ENCODE results near the gene NR2C2. TPM values are rescaled to one million over a fixed set of nuclear protein-coding genes. Genes with fewer than 3 reads are reported as not detected.

The NR2C2 gene
- total RNA-seq, 1 donor from 2014 or later, result 36.7 TPM

DNA sequence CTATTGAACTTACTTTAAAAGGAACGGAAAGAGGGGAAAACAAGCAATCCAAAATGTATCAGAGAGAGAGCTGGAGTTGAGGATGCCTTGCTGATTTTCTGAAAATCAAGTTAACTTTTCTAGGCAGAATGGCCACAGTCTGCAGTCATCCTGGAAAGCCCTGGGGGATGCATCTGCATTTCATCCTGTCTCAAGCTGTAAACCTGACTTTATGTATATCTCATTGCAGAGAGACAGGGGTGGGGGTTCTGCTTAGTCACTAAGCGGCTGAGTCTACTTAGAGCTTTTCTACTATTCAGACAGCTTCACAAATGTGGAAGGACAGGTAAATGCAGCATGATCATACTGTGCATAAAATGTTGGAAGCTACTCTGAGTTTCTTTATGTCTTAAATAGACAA, 76.3 kb downstream of the NR2C2 start:
- DNase-seq, result no peak

DNA sequence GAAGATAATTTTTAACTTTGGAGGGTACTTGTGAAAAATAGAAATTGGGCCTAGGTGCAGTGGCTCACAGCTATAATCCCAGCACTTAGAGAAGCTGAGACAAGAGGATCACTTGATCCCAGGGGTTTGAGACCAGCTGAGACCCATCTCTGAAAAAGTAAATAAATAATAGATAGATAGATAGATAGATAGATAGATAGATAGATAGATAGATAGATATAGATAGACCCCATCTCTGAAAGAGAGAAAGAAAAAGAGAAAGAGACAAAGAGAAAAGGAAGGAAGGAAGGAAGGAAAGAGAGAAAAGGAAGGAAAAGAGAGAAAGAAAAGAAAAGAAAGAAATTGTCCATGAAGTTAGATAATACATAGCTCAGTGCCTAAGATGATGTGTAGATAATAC, 82.2 kb downstream of the NR2C2 start:
- DNase-seq, result no peak

DNA sequence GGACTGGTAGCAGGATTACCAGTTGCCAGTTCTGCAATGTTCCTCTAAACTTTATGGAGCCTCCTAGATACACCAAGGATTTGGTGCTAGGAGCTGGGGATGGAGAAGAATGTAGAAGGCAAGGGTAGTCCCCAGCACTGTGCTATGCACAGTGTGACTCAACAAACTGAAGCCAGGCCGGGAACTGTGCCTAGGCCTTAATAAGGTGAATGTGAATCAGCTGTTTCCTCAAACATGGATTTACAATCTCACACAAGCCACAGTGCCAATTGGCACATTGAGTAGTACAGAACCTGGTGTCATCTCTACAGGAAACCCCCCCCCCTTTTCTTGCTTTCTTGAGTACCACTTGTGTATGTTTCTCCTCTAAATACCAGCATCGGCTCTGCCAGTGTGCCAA, 85.3 kb downstream of the NR2C2 start:
- DNase-seq, result no peak

DNA sequence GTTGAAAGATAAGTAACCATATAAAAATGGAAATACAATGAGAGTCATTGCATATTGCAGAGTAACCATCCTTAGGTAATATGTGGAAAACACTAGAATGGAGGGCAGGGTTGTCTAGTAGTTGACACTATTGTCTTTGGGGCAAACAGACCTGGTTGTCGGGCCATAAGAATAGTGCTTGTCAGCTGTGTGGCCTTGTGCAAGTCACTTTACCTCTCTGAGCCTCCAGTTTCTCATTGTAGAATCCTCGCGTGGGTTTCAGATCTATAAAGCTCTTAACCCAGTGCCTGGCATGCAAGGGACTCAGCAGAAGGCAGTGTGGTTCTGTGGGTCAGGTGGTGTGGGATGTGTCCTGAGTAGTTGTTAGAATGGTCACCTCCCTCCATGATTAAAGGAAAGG, 85.7 kb downstream of the NR2C2 start:
- no peak for DNase-seq

DNA sequence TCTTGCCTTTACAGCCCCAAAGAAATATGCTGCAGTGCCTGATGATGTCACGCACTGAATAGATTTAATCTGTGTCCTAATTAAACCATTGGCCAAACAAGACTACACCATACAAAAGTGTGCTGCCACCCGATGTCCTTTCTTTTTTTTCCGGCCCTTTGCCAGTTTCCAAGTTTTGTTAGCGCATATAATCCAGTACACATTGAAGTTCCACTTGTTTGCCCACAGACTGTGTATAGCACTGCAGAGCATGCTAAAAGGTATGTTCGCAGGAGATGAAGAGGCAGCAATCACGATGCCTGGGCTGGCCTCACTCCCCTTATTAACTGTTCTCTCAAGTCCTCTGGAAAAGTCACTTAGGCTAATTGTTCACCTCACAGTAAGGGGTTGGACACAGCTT, 90.9 kb downstream of the NR2C2 start:
- DNase-seq, result no peak

DNA sequence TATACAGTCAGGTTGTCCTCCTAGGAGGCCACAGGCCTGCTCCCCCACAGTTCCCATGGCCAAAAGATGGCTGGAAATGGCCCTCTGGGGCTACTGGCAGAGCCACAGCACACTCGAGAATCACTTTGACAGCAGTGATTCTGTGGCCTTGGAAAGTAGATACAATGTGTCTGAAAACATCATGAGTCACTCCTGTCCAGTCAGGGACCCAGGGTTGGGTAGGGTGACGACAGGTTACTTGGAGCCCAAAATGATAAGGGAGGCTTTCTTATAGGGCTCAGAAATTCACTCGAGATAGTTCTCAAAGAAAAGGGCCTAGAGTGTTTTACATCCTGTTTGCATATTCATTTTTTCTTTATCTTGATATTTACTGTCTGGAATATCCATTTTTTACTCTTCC, 93.5 kb downstream of the NR2C2 start:
- DNase-seq, result no peak

DNA sequence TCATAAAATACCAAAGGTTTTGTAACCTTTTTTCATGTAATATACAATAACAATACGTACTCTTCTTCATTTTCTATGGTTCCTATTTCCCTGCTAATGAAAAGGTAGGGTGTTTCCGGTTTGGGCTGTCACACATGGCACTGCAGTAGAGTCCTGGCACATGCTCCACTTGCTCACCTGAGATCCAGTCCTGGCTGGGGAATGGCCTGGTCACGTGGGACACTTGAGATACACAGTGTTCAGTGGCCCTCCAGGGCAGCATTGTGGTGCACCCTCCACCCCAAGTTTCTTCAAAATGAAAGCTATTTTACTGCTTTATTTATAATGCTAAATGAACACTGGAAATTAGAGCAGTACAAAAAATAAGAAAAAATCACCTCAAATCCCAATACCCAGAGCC, 94.6 kb downstream of the NR2C2 start:
- DNase-seq, result no peak

DNA sequence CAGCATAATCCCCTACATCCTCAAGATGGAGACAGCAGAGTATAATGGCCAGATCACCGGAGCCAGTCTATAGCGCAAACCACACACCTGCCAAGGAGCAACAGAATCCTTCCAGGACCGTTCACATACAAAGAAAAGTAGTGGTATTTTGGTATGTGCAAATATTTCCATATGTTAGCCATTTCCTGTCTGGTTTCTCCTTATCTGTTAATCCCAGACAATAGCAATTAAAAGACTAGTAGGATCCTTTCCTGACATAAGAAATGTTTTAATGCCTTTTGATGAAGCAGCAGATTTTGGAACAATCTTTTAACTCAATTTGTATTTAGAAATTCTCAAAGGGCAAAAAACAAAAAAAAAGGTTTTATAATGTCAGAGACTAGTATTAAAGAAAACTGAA, 95.6 kb downstream of the NR2C2 start:
- DNase-seq, result no peak

DNA sequence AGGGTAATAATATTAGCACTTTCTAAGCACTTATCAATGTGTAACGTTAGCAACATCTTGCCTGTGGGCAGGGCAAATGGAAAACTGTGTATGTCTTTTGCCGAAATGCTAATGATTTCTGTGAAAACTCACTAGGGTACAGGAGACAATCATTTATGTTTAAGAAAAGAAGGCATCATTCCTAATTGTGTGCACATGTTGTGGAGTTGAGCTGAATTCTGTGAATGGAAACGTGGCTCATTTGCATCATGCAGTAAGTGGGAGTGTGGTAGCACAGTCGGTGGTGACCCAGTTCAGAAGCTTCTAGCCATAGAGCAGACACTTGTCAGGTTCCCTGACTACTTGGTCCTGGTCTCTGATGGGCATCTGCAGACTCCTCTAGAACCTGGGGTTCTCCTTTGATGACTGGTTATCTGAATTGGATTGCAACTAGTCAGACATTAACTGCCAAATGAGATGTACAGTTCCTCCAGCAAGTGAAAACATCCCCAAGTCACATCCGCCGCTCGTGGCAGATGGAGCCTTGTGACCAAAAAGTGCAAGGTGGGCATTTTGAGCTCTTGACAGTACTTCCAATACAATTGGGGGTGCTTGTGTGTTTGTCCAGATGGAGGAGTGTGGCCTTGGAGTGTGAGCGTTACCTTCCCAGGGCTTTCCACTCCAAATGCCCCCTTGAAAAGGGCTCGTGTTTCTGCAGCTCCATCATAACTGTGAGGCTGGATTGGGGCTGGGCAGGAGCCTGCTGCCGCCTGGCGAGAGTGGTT, 96.2 kb downstream of the NR2C2 start:
- DNase-seq, result no peak

DNA sequence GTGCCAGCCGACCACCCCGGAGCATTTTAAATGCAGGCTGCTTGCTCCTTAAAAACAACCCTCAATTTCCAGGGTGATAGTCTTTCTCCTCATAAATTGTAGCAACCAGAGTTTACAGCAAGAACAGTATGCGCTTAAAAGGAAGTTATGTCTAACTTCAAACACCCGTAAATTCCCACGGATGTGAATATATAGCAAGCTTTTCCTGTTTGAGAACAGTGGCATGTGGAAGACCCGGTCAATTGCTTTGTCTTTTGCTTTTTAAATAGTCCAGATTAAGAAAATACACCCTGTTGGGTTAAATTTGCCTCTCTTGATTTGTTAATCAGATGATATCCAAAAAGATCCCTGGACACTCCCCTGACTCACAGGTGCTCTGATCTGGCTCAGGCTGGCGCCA, 96.9 kb downstream of the NR2C2 start:
- DNase-seq, result no peak

DNA sequence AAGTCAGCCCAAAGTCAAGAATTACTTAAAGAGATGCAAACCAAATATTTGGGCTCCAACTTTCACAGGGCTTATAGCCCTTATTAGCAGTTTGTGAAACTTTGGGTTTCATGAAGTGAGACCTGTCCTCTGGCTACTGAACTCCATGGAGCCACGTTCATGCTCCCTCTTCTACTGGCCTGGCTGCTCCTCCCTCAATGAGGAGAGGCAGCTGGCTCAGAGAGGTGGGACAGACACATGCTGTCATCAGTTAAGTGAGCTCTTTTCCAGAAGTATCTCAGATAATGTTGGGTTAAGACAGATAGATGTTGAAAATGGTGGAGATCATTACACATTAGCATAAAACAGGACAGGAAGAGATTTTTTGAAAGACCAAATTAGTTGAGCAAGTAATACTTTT, 98.3 kb downstream of the NR2C2 start:
- no peak for DNase-seq

DNA sequence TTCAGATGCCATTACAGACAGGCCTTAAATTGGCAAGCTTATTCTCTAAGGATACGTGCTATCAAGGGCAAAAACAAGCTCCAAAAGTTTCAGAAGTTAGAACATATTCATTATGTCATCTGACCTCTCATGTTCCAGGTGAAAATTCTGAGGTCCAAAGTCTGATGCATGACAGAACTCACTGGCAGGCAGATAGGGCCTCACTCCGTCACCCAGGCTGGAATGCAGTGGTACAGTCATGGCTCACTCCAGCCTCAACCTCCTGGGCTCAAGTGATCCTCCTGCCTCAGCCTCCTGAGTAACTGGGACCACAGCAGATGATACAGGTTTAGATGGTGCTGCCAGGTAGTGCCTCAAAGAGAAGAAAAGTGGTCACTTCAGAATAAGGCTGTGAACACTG, 102.2 kb downstream of the NR2C2 start:
- DNase-seq, result no peak

DNA sequence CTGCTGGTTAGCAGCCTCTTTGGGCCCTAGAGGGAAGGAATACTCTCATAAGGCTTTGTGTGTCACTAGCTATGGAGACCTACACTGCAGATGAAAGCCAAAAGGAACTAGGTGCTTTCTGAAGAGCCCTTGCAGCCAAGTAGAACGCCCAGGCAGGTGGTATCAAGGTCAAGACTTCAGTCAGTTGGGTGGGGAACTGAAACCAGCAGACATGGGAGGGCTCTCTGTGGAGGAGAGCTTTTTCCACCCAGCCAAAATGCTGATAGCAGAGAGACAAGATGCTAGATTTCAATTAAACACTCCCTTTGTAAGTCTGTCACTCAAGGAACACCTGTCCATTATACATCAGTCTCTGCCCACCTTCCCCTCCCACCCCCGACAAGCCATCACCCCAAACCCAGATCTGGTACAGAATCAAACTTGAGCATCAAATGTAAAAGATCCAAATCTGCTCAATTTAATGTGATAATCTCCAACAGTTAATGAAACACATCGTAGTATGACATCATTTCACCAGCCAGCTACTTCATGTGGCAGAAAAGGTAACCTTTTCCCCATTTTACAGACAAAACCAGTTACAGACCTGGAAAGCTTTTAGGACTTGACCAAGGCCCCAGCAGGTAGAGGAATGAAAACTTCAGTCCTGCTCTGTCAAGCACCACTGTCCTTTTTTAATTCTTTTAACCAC, 103.2 kb downstream of the NR2C2 start:
- DNase-seq, result no peak

DNA sequence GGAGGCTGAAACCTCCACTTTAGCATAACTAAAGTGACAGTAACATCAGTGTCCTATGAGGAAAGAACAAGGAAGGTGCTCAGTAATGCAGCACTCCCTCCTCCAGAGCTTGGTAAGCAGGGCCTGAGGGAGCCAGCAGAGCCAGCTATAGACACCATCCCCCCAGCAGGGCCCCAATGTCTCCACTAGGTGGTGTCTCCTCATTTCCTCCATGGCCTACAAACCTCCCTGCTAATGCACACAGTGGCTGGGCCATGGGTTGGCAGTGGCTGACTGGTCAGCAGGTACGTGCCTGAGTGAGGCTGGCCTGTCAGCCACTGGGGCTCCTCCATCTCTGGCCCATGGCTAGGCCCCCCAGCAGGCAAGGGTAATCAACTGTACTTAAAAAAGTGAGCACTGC, 104.1 kb downstream of the NR2C2 start:
- DNase-seq, result no peak

DNA sequence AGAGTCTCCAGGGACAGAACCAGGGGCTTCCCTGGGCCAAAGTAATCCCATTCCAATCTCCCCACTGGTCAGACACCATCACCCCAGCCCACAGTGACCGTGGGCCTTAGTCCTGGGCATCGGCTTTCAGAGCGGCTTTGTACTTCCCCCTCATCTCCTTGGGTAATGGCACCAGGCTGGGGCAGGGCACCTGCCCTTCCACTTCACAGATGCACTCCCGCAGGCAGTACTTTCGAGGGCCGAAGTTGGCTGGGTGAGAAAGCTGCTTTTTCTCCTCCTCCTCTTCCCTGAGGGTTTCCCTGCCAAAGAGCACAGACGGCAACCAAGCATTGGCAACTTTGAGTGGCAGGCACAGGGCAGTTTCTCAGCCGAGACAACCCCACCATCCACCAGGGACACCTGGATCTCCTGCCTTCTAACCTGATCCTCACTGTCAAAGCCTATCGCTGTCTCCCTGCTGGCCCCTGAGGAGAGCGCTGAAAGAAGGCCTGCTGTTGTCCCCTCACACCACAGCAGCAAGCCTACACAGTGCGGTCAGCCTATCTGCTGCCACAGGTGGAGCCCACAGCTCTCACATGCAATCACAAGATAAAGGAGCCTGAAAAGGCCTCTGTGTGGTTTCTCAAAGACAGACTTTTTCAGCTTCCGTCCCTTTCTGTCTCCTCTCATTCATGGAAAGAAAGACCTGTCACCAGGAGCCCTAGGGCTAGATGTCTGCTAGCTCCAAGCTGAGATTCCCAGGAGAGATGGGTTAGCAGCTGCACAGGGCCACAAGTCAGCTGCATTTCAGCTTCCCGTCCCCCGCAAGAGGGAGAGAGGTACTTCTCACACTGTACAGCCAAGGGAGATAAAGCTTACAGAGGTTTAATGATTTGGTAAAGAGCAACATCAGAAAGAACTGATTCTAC, 105.2 kb downstream of the NR2C2 start:
- no peak for DNase-seq

DNA sequence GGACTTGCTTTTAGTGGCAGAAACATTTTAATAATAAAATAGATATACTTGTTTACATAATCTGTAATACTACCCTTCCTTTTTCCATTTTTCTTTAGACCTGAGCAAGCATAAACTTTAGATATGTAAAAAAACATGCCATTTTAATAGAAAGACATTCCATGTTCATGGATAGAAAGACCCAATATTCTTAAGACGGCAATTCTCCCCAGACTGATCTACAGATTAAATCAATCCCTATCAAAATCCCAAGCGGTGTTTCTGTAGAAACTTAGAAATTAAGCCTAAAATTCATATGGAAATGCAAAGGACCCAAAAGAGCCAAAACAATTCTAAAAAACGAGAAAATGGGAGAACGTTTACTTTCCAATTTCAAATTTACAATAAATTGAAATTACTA, 106.2 kb downstream of the NR2C2 start:
- no peak for DNase-seq

DNA sequence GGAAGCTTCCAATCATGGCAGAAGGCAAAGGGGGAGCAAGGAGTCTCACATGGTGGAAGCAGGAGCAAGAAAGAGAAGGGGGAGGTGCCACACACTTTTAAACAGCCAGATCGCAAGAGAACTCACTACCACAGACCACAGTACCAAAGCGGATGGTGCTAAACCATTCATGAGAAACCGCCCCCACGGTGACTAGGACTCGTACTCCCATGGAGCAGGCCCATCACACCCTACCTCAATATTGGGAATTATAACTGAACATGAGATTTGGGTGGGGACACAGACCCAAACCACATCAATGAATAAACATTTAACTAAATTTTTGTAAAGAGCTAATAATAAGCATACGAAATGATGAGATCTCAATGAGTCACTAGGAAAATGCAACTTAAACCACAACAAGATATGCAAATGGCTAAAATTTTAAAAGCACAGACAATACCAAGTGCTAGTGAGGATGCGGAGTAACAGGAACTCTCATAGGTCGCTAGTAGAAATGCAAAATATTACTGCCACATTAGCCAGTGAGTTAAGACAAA, 107.7 kb downstream of the NR2C2 start:
- DNase-seq, result no peak

DNA sequence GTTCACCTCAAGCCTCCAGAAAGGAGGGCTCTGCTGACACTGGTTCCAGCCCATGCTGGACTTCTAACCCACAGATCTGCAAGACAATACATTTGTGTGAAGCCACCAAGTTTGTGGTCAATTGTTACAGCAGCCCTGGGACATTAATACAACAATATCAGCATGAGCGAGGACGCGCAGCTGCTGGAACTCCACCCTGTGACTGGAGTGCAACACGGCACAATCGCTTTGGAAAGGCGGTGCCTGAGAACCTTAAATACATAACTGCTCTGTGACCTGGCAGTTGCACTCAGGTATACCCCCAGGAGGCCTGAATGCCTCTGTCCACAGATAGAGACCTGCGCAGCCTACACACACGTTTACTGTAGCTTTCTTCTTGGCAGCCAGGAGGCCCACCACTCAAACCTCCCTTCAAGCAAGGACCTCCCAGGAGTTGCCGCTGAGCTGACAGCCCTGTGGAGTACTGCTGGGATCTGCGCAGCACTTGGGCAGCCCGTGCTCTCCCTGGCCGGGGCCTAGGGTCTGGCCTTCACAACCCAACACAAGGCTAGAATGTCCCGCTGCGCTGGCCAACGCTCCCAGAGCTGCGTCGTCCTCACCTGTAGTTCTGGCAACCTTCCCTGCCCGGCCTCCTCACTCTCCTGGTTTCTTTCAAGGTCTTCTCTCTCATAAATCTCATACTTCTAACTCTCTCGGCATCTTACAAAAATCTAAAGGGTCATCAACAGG, 109.5 kb downstream of the NR2C2 start:
- DNase-seq, result no peak

DNA sequence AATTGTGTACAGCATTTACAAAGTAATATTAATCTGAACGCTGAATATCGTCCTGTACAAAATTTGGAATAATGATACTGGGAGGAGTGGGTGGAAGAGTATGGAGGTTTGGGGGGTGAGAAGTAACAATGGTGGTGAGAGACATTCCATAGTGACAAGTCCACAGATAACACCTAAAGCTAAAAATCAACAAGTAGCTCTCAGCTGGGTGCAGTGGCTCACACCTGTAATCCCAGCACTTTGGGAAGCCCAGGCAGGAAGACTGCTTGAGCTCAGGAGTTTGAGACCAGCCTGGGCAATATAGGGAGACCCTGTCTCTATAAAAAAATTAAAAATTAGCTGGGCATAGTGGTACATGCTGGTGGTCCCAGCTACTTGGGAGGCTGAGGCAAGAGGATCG, 112.6 kb downstream of the NR2C2 start:
- DNase-seq, result no peak

DNA sequence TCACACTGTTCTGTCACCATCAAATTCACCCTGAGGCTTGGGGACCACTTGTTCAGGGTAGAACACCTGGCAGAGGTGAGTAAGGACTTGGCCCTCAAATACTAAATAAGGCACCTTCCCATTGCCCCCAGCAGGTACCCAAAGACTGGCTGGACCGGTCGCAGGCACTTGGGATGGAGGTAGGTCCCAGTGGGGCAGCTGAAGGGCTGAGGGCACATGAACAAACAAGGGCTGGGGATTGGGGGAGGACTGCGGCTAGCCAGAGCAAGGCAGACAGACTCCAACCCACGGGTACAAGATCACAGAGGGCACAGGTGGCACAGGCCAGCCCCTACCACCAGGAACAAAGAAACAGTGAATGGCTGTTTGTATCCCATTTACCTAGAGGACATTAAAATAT, 115.9 kb downstream of the NR2C2 start:
- no peak for DNase-seq

DNA sequence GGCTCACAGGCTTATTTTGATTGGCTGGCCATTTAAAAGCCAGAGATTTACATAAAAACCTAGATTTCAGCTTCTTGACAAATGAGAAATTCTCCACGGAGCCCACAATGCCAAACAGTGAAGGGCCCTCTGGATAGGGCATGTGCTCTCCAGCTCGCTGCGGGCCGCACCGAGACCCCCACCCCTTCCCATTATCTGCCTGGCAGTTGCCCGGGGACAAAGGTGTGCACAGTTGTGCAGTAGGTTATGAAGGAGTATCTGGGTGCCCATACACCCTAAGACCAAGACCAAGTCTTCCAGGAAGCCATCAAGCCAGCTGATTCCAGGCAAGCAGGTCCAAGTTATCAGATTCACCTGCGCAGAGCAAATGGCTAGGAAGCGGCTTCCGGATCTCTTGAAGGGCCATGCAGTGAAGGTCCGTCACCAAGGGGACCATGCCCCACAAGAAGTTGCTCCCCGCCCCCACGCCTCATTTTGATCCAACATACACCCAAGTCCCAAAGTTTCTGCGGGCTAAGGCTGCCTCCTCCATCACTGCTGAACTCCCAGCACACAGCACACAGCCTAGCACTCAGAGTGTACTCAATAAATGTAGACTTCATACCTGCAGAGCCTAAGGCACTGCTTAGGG, 116.4 kb downstream of the NR2C2 start:
- no peak for DNase-seq

All from skin of body (tissue), 2 donors.